Smooth muscle cell (in vitro differentiated cells): Measurements from ENCODE around the gene FGF4. TPM values are rescaled to one million over a fixed set of nuclear protein-coding genes. Genes with fewer than 3 reads are reported as not detected.

Source experiments
- DNase-seq: peaks from one replicate; lab custom pipeline; 2025; ENCODE audit not compliant: unreplicated experiment; lab: John Stamatoyannopoulos, UW
- H2AFZ ChIP-seq: fragments of 200-600 bp; sonication (generic); 2 replicates; pipeline ENCODE4 v1.6.0; 2016; ENCODE audit warnings: antibody characterized with exemption, low read depth, mild to moderate bottlenecking
- H3F3A ChIP-seq: fragments of 200-600 bp; sonication (generic); 2 replicates; pipeline ENCODE4 v1.6.0; 2017; ENCODE audit warnings: antibody characterized with exemption, low read depth
- H3K27ac ChIP-seq: fragments of 200-600 bp; sonication (generic); 2 replicates; pipeline ENCODE4 v1.5.1; 2016; ENCODE audit warnings: low read depth, mild to moderate bottlenecking
- H3K27me3 ChIP-seq: fragments of 200-600 bp; sonication (generic); 2 replicates; pipeline ENCODE4 v1.6.1; 2016; ENCODE audit warnings: low read depth, mild to moderate bottlenecking
- H3K36me3 ChIP-seq: fragments of 200-600 bp; sonication (generic); 2 replicates; pipeline ENCODE4 v1.5.1; 2016; ENCODE audit warnings: low read depth
- H3K4me1 ChIP-seq: fragments of 200-600 bp; sonication (generic); 2 replicates; pipeline ENCODE4 v1.5.1; 2016; ENCODE audit warnings: low read depth
- H3K4me2 ChIP-seq: fragments of 200-600 bp; sonication (generic); 2 replicates; pipeline ENCODE4 v1.6.0; 2016; ENCODE audit warnings: mild to moderate bottlenecking
- H3K4me3 ChIP-seq: fragments of 200-600 bp; sonication (generic); 2 replicates; pipeline ENCODE4 v1.5.1; 2016; ENCODE audit warnings: mild to moderate bottlenecking
- H3K79me2 ChIP-seq: fragments of 200-600 bp; sonication (generic); 2 replicates; pipeline ENCODE4 v1.6.0; 2016; ENCODE audit warnings: low read depth, mild to moderate bottlenecking
- H3K9ac ChIP-seq: fragments of 200-600 bp; sonication (generic); 2 replicates; pipeline ENCODE4 v1.6.0; 2016; ENCODE audit warnings: low read depth
- H3K9me3 ChIP-seq: fragments of 200-600 bp; sonication (generic); replicated peaks from 2 replicates; pipeline ENCODE4 v1.5.1; 2016; ENCODE audit warnings: low read depth
- H4K20me1 ChIP-seq: fragments of 200-600 bp; sonication (generic); 2 replicates; pipeline ENCODE4 v1.6.0; 2016; ENCODE audit warnings: low read depth
- WGBS: methylation state at CpG from one replicate; pipeline ENCODE4 v1.1.7; 2016; ENCODE audit warnings: low lambda C conversion rate; 5-methylcytosine and 5-hydroxymethylcytosine counted together
- polyA plus RNA-seq: library from polyadenylated mRNA; unstranded; fragments of >200 nt; fragmentation: Nextera tagmentation; extraction: Ambion mirVana; gene quantifications from 2 replicates; pipeline ENCODE4 v1.2.1, GENCODE V29; 2016
- total RNA-seq: library from RNA; depleted of rRNA; stranded (reverse); fragments of >200 nt; gene quantifications from 2 replicates; pipeline ENCODE4 v1.2.3, GENCODE V29; 2014
- TF ChIP-seq, protein P1 (sequence below): fragments of 200-600 bp; sonication (generic); IDR thresholded peaks from 2 replicates; pipeline ENCODE4 v1.5.1; 2017; ENCODE audit warnings: borderline replicate concordance, mild to moderate bottlenecking, antibody characterized with exemption; ENCODE audit not compliant: insufficient read depth, poor library complexity, severe bottlenecking

The FGF4 gene
- total and polyA plus RNA-seq, 2 experiments from 2014 or later, result not detected

DNA sequence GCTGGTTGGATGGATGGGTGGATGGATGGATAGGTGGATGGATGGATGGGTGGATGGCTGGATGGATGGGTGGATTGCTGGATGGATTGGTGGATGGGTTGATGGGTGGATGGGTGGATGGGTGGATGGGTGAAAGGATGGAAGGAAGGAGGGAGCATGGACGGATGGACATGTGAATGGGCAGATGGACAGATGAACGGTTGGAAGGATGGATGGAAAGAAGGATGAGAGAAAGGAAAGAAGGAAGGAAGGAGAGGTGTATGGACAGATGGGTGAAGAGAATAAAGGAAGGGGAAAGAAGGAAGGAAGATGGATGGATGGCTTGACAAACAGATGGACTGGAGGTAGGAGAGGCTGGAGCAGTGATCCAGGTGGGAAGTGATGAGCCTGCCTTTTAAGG, 38.7 kb upstream of the FGF4 start:
- DNase-seq, result no peak
- H3F3A ChIP-seq, result no peaks in the 10 kb centered on the region
- no peaks in the 10 kb centered on the region for H3K36me3 ChIP-seq
- 100% methylated on average over 1 of the region's 2 CpGs for WGBS
- H3K4me3 ChIP-seq, result no peak overlapping the region
- H2AFZ ChIP-seq, result no peak overlapping the region
- H4K20me1 ChIP-seq, result no peaks in the 10 kb centered on the region
- H3K27me3 ChIP-seq, result peaks cover 43% of the 10 kb centered on the region
- TF ChIP-seq, protein P1, sequence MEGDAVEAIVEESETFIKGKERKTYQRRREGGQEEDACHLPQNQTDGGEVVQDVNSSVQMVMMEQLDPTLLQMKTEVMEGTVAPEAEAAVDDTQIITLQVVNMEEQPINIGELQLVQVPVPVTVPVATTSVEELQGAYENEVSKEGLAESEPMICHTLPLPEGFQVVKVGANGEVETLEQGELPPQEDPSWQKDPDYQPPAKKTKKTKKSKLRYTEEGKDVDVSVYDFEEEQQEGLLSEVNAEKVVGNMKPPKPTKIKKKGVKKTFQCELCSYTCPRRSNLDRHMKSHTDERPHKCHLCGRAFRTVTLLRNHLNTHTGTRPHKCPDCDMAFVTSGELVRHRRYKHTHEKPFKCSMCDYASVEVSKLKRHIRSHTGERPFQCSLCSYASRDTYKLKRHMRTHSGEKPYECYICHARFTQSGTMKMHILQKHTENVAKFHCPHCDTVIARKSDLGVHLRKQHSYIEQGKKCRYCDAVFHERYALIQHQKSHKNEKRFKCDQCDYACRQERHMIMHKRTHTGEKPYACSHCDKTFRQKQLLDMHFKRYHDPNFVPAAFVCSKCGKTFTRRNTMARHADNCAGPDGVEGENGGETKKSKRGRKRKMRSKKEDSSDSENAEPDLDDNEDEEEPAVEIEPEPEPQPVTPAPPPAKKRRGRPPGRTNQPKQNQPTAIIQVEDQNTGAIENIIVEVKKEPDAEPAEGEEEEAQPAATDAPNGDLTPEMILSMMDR, result no peak
- no peak overlapping the region for H3K4me2 ChIP-seq
- H3K9ac ChIP-seq, result no peak overlapping the region
- peaks cover 14% of the 10 kb centered on the region for H3K4me1 ChIP-seq
- H3K79me2 ChIP-seq, result no peaks in the 10 kb centered on the region
- no peak overlapping the region for H3K27ac ChIP-seq
- no peaks in the 10 kb centered on the region for H3K9me3 ChIP-seq

- Histone ChIP-seq H3K27ac (no peak overlapping the region), H3K9me3 (no peaks in the 10 kb centered on the region), H3K79me2 (no peaks in the 10 kb centered on the region), H3K9ac (no peak overlapping the region), H3K4me2 (no peak overlapping the region), H2AFZ (no peak overlapping the region), H4K20me1 (no peaks in the 10 kb centered on the region), H3K4me1 (peaks cover 14% of the 10 kb centered on the region), H3K4me3 (no peak overlapping the region), H3F3A (no peaks in the 10 kb centered on the region), H3K36me3 (no peaks in the 10 kb centered on the region), H3K27me3 (peaks cover 34% of the 10 kb centered on the region)
- WGBS, result 82% methylated on average over 10 of the region's 10 CpGs
- no peak for DNase-seq
- TF ChIP-seq, protein P1, result no peak
Measured at GRCh38 chr11:69812946-69813345, 37.8 kb upstream of the FGF4 start.

GRCh38 chr11:69812256-69812655, 37.1 kb upstream of the FGF4 start:
- Histone ChIP-seq H2AFZ (no peak overlapping the region), H3K79me2 (no peaks in the 10 kb centered on the region), H3K9me3 (no peaks in the 10 kb centered on the region), H3K4me2 (no peak overlapping the region), H3F3A (no peaks in the 10 kb centered on the region), H3K27ac (no peak overlapping the region), H3K4me3 (no peak overlapping the region), H3K9ac (no peak overlapping the region), H4K20me1 (no peaks in the 10 kb centered on the region), H3K4me1 (peaks cover 7% of the 10 kb centered on the region), H3K36me3 (no peaks in the 10 kb centered on the region), H3K27me3 (peaks cover 27% of the 10 kb centered on the region)
- no peak for DNase-seq
- TF ChIP-seq, protein P1, result no peak
- WGBS, result 94% methylated on average over 7 of the region's 7 CpGs

- Histone ChIP-seq H3K4me3 (no peak overlapping the region), H3K27me3 (peaks cover 19% of the 10 kb centered on the region), H3K27ac (no peak overlapping the region), H3K9me3 (no peaks in the 10 kb centered on the region), H3K4me1 (peaks cover 5% of the 10 kb centered on the region), H4K20me1 (no peaks in the 10 kb centered on the region), H3K79me2 (no peaks in the 10 kb centered on the region), H3K9ac (no peak overlapping the region), H3K36me3 (no peaks in the 10 kb centered on the region), H3F3A (no peaks in the 10 kb centered on the region), H2AFZ (no peak overlapping the region), H3K4me2 (no peak overlapping the region)
- 82% methylated on average over 3 of the region's 3 CpGs for WGBS
- TF ChIP-seq, protein P1, result no peak
- DNase-seq, result no peak
Measured at GRCh38 chr11:69811431-69811830, 36.3 kb upstream of the FGF4 start.
